Activated CD8-positive, alpha-beta memory T cell treated with anti-CD3 and anti-CD28 coated beads for 1 hour (primary cell): ENCODE results near the gene TDRD9.

Source experiments
- DNase-seq, 2 donors: peaks; one replicate each; pipeline ENCODE4 v3.0.0-alpha.2; 2020; ENCODE audit warnings: low read depth in 1 of 2; ENCODE audit errors: extremely low read depth in 1 of 2

TDRD9 gene

DNA sequence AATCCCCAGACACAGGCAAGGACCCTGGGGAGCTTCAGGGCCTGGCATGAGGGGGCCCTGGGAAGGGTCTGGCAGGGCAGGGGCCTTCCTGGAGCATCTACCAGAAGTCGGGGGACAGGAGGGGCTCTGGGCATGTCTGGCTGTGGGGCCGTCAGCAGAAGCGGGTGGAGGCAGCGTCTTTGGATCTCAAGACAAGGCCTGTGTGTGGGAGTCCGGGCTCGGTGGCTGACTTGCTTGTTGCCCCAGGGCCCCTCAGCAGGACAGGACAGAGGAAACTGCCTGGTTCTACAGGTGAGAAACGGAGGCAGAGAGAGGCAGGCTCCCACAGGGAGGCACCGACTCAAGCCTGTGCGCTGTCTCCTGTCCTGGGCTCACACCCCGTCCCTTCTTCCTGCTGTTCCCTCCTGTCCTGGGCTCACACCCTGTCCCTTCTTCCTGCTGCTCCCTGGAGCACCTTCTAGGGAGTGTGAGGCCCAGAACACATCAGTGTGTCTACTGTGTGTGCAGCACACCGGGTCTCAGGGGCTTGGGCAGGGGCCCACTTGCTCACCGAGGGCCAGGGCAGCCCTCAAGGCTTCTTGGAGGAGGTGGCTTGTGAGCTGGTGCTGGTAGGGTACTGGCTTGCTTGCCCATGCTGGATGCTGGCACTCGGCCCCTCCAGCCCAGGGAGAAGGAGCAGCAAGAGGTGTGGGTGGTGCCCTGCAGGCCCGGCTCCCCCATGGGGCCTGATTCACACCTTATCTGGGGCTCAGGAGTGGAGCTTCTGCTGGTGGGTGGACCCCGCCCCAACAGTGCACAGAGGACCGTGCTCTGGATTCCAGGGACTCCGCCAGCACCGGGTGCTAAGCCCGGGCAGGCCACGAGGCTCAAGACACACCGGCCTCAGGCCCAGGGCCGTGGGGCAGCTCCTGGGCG lies 172.2 kb downstream of the TDRD9 start:
- no peak for DNase-seq

DNA sequence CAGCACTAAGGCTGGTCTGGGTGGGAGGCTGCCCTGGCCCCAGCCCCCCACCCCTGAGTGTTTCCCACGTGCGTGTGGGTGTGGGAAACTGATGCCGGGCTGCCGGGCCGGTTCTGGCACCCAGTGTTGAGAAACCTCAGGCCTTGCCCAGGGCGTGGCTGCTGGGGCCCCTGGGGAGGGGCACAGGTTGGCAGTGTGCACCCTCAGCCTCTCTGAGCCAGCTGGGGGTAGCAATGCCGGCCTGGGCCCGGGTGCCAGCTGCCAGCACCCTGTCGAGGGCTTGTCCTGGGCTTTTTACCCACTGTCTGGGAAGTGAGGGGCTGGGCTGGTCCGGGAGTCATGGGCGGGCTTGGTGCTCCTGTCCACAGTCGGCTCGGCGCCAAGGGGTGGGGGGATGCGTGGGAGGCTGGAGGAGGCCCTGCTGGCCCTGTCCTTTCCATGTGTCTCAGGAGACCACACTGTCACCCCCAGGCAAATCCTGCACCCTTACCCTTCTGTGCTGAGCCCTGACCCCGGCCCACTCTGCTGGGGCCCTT lies 172.9 kb downstream of the TDRD9 start:
- no peak for DNase-seq

DNA sequence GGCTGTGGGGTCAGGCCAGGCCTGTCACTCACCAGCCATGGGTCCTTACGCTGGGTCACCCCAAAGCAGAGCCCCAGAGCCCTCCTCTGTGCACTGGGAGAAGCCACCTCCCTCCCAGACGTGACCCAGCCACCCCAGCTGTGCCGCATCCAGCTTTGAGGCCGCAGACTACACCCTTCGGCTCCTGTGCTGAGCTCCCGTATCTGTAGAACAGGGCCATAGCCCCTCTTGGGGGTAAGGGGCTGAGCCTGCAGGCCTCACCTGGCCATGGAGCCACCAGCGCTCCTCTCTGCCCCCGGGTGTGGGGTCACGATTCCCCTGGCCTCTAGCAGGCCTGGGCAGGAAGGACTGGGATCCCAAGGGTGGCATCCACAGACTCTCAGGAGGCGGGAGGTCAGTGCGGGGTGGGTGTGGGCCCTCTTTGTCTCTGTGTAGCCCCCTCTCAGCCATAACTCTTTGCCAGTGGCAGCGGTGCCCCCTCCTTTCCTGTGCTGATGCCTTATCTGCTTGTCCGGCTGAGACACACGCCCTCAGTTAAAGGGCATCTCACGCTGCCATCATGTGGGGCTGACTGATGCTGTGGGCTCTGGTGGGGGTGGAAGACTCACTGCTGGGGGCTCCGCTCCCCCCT lies 173.5 kb downstream of the TDRD9 start:
- no peak for DNase-seq
